ENCODE data around the gene EBPL. TPM values are rescaled to one million over a fixed set of nuclear protein-coding genes. Genes with fewer than 3 reads are reported as not detected.
"Not testable (repeated sequence)": the region's sequence is repeated elsewhere in the genome, so short reads cannot be mapped to it uniquely, and the experiment has no call there.

The EBPL gene
- polyA plus RNA-seq, 1 experiment: 43.3 TPM

DNA sequence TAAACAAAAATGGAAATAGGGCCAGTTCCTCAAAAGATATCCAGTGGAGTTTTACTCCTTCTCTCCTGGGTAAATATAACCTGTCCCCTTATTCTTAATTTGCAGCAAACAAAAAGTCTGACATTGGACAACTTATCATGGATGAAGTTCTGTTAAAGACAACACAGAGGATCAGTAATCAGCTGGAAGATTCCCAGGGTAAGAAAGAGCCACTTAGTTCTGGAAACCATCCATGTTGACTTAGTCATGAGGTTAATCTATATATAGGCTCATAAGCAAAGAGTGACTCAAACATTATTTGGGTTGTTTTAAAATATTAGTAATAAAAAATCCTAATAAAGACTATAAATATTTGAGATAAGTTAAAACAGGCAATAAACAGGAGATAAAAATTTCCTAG is 40.5 kb upstream of the EBPL start:
- peaks cover 2% of the 10 kb centered on the region for H3K36me3 ChIP-seq (ENCODE audit: control insufficient read depth, insufficient read depth, low read length)

DNA sequence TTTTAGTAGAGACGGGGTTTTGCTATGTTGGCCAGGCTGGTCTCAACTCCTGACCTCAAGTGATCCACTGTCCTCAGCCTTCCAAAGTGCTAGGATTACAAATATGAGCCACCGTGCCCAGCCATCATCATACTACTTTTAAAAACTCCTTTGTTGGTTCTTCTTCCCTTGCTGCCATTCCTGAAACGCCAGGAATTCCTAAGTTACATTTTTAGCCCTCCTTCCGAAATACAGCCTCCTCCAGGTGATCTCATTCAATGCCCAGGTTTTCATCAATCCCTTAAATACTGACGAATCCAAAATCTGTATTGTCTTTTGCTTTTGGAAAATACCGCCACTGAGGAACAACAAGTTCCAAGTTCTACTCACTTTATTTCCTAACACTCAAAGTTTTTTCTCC is 25.3 kb upstream of the EBPL start:
- Histone ChIP-seq H3K27me3 (ENCODE audit: control insufficient read depth, insufficient read depth, low read length) (no peaks in the 10 kb centered on the region), H3K4me3 (ENCODE audit: low read depth, low read length) (no peak overlapping the region), H3K36me3 (ENCODE audit: control insufficient read depth, insufficient read depth, low read length) (no peaks in the 10 kb centered on the region)
- no peak for DNase-seq (ENCODE audit: low read depth)
- ChIA-PET POLR2A (no interaction called here), CTCF (no interaction called here)
- TF ChIP-seq, protein P1, sequence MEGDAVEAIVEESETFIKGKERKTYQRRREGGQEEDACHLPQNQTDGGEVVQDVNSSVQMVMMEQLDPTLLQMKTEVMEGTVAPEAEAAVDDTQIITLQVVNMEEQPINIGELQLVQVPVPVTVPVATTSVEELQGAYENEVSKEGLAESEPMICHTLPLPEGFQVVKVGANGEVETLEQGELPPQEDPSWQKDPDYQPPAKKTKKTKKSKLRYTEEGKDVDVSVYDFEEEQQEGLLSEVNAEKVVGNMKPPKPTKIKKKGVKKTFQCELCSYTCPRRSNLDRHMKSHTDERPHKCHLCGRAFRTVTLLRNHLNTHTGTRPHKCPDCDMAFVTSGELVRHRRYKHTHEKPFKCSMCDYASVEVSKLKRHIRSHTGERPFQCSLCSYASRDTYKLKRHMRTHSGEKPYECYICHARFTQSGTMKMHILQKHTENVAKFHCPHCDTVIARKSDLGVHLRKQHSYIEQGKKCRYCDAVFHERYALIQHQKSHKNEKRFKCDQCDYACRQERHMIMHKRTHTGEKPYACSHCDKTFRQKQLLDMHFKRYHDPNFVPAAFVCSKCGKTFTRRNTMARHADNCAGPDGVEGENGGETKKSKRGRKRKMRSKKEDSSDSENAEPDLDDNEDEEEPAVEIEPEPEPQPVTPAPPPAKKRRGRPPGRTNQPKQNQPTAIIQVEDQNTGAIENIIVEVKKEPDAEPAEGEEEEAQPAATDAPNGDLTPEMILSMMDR (IDR thresholded peaks at IDR 0.05; ENCODE audit: insufficient read depth, low read depth, low read length): no peak

More for the DNA sequence above, 40.5 kb upstream of the EBPL start:
- TF ChIP-seq, protein P1 (IDR thresholded peaks at IDR 0.05; ENCODE audit: insufficient read depth, low read depth, low read length): no peak
- no peak overlapping the region for H3K4me3 ChIP-seq (ENCODE audit: low read depth, low read length)
- peak; percentile 32 for DNase-seq (ENCODE audit: low read depth)
- ChIA-PET CTCF (interaction anchor here (0.6 kb wide), 1 partner anchor 14 kb away, joined by 3 read pairs; no protein-coding TSS in a partner anchor), POLR2A (no interaction called here)
- no peaks in the 10 kb centered on the region for H3K27me3 ChIP-seq (ENCODE audit: control insufficient read depth, insufficient read depth, low read length)

DNA sequence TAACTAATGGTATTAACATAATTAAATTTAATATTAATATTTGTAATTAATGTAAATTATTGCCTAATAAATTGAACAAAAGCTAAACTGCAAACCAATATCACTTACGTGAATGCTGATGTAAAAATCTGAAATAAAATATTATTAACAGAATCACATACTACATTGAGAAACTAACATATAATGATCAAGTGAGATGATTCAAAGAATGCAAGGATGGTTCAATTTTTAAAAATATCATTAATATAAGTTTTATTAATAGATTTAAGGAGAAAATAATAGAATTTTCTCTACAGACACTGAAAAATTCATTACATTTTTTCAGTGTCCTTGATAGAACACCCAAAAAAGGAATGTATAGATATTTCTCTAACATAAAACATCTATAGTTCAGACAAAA is 23.5 kb upstream of the EBPL start:
- TF ChIP-seq, protein P1 (IDR thresholded peaks at IDR 0.05; ENCODE audit: insufficient read depth, low read depth, low read length): no peak
- POLR2A ChIA-PET: no interaction called here
- Histone ChIP-seq H3K36me3 (ENCODE audit: control insufficient read depth, insufficient read depth, low read length) (no peaks in the 10 kb centered on the region), H3K4me3 (ENCODE audit: low read depth, low read length) (no peak overlapping the region), H3K27me3 (ENCODE audit: control insufficient read depth, insufficient read depth, low read length) (no peaks in the 10 kb centered on the region)
- CTCF ChIA-PET: no interaction called here
- DNase-seq (ENCODE audit: low read depth): no peak

DNA sequence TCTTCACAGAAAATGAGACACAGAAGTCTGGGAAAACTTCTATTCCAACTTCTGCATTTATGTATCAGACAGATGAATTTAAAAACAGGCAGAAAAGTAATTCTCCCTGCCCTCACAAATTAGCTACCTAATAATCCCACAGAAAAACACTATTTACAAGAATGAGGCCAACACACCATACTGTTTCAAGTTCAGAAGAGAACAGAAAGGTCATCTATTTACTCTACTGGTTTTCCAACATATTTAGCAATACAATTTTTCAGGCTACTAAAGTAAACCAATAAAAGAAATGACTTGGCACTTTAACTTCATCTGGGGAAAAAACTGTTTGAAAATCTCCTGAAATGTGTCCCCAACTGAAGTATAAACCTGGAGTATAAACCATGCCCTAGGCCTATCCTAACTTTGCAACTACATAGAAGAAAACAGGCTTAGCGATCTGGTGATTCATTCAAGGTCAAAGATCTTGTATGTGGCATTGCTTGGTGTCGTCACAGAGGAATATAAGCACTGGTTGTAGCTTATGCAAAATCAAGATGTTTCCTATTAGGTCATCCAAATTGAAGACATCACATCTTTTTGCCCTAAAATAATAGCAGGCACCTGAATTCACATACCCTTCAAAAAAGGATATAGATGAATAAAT is 20.1 kb upstream of the EBPL start:
- no peak overlapping the region for H3K4me3 ChIP-seq (ENCODE audit: low read depth, low read length)
- ChIA-PET POLR2A (no interaction called here), CTCF (interaction anchor here (0.6 to 0.8 kb wide), 2 partner anchors 20 to 36 kb away, joined by 3 to 4 read pairs; partner anchors contain the start of gene EBPL)
- DNase-seq (ENCODE audit: low read depth): peak; percentile 21
- H3K36me3 ChIP-seq (ENCODE audit: control insufficient read depth, insufficient read depth, low read length): no peaks in the 10 kb centered on the region
- TF ChIP-seq, protein P1 (IDR thresholded peaks at IDR 0.05; ENCODE audit: insufficient read depth, low read depth, low read length): no peak
- H3K27me3 ChIP-seq (ENCODE audit: control insufficient read depth, insufficient read depth, low read length): no peaks in the 10 kb centered on the region

DNA sequence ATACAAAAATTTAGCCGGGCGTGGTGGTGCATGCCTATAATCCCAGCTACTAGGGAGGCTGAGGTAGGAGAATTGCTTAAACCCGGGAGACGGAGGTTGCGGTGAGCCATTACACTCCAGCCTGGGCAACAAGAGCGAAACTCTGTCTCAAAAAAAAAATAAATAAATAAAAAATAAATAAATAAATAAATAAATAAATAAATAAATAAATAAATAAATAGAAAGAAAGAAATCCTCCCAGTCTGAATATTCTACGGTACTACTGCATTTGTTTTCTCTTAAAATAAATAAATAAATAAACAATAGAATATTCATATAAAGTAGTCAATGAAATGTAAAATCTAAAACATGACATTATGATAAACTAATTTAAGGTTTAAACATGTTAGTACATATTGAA is 13.0 kb upstream of the EBPL start:
- H3K36me3 ChIP-seq (ENCODE audit: control insufficient read depth, insufficient read depth, low read length); DNase-seq (ENCODE audit: low read depth); H3K4me3 ChIP-seq (ENCODE audit: low read depth, low read length); H3K27me3 ChIP-seq (ENCODE audit: control insufficient read depth, insufficient read depth, low read length); CTCF ChIA-PET; POLR2A ChIA-PET: not testable (repeated sequence)

DNA sequence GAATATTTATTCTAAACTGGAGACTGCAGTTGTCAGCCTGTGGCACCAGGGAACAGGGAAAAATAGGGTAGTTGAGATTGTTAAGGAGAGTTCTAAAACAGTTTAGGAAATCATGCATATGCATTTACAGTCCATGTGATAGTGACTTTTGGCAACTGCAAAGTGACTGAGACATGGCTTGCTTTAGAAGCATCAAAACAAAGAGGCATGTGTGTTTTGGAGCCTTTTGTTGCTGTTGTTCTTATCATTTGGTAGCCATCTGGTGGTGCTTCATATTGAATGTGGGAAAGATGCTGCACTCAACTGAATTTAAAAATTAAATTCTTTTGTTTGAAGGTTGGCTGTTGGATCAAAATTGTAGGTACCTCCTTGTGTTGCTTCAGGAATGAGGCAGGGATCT is 10.2 kb upstream of the EBPL start:
- Histone ChIP-seq H3K36me3 (ENCODE audit: control insufficient read depth, insufficient read depth, low read length) (peaks cover 3% of the 10 kb centered on the region; the same call in 1 of the 2 replicates), H3K4me3 (ENCODE audit: low read depth, low read length) (no peak overlapping the region), H3K27me3 (ENCODE audit: control insufficient read depth, insufficient read depth, low read length) (no peaks in the 10 kb centered on the region)
- DNase-seq (ENCODE audit: low read depth): no peak
- POLR2A ChIA-PET: no interaction called here
- CTCF ChIA-PET: no interaction called here
- TF ChIP-seq, protein P1 (IDR thresholded peaks at IDR 0.05; ENCODE audit: insufficient read depth, low read depth, low read length): no peak
